NCI-H2196 treated with DMSO at 0.1 percent for 48 hours (cell line): ENCODE measurements around the gene CLDN9.

Experiments
- DNase-seq: peaks from one replicate; lab custom pipeline; 2025; ENCODE audit not compliant: unreplicated experiment; lab: John Stamatoyannopoulos, UW

CLDN9 gene, protein sequence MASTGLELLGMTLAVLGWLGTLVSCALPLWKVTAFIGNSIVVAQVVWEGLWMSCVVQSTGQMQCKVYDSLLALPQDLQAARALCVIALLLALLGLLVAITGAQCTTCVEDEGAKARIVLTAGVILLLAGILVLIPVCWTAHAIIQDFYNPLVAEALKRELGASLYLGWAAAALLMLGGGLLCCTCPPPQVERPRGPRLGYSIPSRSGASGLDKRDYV

DNA sequence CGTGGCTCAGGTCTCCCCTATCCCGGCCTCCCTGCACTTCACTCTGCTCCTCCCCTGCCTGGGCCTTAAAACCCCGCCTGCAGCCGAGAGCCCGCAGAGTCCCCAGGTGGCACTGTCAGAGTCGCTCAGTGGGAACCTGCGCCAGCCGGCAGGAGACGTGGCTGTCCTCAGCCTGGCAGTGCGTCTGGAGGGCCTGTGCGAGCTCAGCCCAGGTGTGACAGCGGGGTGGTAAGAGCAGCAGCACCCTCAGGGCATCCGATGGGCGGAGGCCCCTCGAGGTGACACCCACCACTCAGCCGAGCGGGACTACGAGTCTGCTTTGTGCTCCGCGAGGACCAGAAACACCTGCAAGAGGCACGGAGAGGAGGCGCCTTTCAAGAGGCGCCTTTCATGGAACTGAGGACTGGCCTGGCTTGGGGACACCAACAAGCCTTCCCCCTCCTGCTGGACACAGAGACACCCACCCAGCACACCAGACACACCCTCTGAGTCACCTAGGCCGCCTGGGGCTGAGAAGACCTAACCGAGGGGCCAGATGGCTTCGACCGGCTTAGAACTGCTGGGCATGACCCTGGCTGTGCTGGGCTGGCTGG, at the start of gene CLDN9:
TSS of gene CLDN9 (plus strand) at position 96 of the 593 bp plus-strand sequence. CDS start at position 536, 440 bp downstream.
- peak; percentile 20 for DNase-seq

DNA sequence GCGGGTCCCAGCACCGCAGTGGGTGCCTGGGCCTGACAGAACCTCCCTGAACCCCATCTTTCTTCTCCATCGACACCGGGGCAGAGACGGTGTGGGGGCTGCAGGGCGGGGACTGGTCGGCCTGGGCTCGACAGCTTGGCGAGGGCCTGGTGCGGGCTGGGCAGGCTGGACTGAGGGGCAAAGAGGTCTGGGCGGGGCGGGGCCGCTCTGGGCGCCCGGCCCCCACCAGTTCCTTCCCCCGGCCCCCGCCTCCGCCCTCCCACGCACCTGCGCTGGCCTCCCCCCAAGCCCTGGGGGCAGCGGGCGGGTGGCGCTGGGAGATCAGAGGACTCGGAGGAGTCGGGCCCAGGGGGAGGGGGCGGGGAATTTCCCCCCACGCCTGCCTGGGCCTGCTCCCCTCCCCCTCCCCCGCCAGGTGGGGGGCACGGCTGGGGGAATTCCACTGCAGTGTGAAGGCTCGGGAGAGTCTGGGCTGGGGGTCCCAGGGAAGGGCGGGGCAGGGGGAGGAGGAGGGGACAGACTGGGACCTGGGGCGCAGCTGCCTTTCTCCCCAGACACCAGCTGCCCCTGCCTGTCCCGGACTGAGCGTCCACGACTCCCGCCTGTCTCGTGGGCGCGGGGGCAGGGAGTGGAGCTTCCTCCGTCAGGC, 49.5 kb upstream of the CLDN9 start:
- no peak for DNase-seq

DNA sequence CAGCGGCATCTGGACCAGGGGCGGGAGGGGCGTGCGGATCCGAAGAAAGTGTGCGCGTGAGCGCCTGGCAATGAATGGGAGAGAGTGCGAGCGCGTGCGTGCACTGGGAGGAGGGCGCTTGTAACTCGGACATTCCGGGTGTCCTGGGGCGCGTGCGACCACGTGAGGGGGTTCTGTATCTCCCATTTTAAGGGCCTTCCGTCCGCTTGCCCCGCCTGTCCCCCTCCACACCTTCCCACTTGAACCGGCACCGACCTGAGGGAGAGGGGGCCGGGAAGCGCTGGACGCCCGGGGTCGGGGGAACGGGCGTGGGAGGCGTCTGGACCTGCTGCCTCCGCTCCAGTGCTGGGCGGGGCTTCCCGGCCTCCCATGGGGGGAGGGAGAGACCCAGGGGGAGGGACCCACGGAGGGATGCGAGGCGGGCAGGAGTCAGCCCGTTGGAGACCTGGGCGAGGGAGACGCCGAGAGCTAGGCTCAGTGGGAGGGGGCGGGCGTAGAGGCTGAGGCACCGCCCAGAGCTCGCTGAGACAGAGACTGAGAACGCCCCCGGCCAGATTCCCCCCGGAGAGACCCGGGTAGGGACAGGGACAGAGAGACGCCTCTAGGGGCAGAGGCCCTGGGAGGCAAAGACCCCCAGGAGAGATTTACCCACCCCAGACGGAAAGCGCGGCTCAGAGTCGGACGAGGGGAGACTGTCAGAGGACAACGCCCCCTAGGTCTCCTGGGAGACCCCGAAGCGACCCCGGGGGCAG, 48.8 kb upstream of the CLDN9 start, which contains the start of gene KREMEN2:
TSS of gene KREMEN2 (plus strand) at position 553 of the 752 bp plus-strand sequence. CDS start 246 bp downstream, outside the sequence.
- DNase-seq, result peak; percentile 69

DNA sequence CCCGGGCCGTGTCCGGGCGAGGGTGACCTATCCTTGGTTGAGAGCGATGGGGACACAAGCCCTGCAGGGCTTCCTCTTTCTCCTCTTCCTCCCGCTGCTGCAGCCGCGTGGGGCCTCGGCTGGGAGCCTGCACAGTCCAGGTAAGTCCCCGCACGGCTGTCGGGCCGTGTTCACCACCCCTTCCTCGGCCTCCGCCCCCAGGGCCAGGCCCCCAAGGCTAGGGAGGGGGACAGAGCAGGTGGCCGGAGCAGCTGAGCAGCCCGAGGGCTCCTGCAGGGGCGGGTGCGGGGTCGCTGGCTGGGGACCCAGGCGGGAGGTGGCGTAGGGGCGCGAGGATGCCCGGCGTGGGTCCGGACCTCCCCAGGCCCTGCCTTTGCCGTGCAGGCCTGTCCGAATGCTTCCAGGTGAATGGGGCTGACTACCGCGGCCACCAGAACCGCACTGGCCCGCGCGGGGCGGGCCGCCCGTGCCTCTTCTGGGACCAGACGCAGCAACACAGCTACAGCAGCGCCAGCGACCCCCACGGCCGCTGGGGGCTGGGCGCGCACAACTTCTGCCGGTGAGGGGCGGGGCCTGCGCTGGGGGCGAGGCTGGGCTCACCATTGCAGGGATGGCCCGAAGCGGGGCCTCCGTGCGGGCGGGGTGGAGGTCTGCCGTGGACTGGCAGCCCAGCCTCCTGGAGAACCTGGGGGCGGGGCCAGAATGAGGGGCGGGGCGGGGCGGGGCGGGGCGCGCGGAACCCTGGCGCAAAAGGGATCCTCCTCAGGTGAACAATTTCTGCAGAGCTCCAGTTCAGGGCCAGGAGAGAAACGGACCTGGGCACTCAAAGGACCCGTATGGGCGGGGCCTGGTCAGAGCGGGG, 48.0 kb upstream of the CLDN9 start:
- DNase-seq, result peak; percentile 57

DNA sequence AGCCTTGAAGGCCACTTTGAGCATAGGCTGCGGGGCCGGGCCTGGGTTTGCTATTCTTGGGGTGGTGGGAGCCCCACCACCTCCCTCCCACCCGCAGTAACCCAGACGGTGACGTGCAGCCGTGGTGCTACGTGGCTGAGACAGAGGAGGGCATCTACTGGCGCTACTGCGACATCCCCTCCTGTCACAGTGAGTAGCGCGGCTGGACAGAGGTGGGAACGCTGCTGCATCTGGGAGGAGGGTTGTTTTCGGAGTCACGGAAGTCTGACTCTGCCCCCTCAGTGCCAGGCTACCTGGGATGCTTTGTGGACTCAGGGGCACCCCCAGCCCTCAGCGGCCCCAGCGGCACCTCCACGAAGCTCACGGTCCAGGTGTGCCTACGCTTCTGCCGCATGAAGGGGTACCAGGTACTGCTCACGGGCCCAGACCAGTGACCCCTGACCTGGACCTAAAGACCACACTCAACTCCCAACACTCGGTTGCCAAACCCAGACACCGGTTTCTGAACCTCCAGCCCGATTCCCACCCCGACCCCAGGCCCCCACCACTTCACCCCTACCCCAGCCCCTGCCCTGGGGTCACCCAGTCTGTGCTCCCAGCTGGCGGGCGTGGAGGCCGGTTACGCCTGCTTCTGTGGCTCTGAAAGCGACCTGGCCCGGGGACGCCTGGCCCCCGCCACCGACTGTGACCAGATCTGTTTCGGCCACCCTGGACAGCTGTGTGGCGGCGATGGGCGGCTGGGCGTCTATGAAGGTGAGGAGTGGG, 46.5 kb upstream of the CLDN9 start:
- DNase-seq, result no peak

DNA sequence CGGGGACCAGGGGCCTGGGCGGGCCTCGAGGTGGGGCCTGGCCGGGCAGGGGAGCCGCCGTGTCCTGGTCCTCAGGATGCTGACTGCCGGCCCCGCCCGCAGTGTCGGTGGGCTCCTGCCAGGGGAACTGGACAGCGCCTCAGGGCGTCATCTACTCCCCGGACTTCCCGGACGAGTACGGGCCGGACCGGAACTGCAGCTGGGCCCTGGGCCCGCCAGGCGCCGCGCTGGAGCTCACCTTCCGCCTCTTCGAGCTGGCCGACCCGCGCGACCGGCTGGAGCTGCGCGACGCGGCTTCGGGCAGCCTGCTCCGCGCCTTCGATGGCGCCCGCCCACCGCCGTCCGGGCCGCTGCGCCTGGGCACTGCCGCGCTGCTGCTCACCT, 45.9 kb upstream of the CLDN9 start:
- DNase-seq, result no peak

DNA sequence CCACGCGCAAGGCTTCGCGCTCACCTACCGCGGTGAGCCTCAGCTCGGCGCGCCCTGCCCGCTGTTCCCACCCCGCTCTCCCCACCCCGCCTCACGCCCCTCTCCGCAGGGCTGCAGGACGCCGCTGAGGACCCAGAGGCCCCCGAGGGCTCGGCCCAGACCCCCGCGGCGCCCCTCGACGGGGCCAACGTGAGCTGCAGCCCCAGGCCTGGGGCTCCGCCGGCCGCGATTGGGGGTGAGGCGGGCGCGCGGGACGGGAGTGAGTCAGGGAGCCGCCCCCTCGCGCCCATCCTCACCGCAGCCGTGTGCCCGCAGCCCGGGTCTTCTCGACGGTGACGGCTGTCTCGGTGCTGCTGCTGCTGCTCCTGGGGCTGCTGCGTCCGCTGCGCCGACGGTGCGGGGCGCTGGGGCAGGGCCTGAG, 45.5 kb upstream of the CLDN9 start:
- DNase-seq, result no peak

DNA sequence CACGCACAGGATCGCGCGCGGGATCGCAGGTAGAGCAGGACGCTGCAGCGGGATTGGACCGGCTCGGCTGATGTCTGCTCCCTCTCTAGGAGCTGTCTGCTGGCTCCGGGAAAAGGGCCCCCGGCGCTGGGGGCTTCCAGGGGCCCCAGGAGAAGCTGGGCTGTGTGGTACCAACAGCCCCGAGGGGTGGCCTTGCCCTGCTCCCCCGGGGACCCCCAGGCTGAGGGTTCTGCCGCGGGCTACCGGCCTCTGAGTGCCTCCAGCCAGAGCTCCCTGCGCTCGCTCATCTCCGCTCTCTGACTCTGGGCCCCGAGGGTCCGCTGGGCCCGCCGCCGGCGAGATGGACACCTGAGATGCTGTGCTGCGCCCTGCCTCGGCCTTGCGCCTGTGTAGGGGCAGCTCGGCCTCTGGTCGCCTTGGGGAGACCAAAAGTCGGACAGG, 45.0 kb upstream of the CLDN9 start:
- DNase-seq, result no peak

DNA sequence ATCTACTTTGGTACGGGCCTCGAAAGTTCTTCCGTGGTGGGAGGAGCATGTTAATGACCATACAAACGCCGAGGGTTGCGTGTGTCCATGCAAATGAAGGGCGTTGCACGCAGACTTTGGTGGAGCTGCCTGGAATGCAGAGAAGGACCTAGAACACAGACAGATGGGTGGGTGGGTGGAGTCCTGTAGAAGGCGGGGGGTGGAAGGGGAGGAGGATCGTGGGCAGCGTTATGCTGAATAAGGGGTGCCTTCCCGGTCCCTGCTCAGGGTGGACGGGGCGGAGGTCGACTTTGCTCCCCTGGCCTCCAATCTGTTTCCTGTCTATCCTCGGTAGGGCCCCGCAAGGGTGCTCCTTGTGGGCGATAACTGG, 44.4 kb upstream of the CLDN9 start:
- peak; percentile 35 for DNase-seq

DNA sequence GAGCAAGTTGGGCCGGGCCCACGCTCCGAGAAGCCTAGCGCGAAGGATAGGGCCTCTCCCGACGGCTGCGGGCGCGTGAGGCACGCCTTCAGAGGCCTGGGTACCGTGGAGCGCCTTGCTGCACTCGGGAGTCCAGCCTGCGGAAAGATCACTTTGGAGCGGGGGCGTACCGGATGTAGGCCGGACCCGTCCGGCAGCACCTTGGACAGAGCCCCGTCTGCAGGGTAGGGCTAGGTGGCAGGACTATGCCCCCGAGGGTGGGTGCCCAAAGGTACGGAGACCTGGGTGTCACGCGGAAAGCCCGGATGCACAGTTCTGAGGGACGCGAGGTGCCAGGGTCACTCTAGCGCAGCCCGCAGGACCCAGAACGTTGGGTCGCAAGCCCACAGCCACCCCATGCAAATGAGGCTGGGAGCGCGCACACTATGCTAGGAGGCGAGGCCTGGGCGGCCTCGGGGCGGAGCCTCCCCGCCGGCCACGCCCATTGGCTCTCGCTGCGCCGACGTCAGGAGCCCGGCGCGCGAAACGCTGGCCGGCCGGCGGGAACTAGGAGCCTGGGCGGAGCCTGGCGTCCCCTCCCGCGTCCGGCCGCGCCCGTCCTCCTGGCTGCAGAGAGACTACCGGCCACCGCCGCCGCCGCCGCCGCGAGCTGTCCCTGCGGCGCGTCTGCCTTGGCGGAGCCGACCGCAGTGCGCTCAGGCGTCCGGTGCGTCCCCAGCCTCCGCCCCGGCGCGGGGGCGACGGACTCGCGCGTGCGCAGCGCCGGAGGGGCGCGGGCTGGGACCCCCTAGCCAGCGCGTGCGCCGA, 43.8 kb upstream of the CLDN9 start, which contains the start of gene PAQR4:
TSS of gene PAQR4 (plus strand) at position 611 of the 807 bp plus-strand sequence. CDS start 327 bp downstream, outside the sequence.
- peak; percentile 80 for DNase-seq

DNA sequence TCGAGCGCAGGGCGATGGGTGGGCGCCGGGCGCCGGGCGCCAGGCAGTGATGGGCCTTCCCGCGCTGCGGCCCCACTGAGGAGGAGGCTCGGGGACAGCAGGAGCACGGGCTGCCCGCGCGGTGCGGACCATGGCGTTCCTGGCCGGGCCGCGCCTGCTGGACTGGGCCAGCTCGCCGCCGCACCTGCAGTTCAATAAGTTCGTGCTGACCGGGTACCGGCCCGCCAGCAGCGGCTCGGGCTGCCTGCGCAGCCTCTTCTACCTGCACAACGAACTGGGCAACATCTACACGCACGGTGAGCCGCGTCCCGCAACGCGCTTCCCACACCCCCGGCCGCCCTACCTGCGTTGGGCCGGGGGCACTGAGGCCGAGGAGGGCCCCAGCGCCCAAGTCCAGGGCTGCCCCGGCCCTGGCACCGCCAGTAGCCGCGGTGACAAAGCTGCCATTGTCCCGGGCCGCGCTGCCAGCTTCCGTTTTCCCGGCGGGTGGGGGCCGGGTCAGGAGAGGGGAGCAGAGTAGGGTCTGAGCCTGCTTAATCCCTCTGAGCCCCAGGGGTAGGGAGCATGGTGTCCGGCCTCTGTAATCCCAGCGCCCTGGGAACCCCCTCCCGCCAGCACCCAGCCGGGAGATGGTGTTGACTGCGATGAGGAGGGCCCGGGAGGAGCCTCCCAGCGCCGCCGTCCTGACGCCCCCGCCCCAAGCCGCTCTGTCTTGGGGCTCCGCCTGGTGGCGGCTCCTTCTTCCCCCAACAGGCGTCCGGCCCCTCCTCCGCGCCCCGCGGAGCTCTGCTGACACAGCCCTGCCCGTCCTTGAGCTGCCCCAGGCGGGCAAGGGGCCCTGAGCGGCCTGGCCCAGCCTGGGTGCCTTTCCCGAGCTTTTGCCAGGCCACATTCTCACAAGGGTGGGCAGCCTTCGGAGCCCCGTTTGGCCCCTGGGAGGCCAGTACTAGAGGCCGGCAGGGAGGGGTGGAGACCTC, 42.9 kb upstream of the CLDN9 start:
- DNase-seq, result peak; percentile 26

DNA sequence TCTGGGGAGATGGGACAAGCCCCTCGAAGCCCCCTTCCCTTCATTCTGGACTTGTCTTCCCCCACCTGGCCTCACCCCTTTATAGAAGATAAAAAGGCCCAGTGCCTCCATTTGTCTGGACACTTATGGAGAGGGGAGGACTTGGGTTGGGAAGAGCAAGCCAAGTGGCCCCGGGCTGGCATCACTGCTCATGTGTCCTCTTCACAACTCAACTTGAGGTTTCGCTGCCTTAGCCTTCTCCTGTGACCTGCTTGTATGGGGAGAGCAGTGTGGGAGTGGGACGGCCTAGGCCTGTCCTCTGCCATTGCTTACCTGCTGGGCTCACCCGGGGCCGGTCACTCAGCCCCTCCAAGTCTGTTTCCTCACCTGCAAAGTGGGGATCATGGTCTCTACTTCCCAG, 42.2 kb upstream of the CLDN9 start:
- no peak for DNase-seq

DNA sequence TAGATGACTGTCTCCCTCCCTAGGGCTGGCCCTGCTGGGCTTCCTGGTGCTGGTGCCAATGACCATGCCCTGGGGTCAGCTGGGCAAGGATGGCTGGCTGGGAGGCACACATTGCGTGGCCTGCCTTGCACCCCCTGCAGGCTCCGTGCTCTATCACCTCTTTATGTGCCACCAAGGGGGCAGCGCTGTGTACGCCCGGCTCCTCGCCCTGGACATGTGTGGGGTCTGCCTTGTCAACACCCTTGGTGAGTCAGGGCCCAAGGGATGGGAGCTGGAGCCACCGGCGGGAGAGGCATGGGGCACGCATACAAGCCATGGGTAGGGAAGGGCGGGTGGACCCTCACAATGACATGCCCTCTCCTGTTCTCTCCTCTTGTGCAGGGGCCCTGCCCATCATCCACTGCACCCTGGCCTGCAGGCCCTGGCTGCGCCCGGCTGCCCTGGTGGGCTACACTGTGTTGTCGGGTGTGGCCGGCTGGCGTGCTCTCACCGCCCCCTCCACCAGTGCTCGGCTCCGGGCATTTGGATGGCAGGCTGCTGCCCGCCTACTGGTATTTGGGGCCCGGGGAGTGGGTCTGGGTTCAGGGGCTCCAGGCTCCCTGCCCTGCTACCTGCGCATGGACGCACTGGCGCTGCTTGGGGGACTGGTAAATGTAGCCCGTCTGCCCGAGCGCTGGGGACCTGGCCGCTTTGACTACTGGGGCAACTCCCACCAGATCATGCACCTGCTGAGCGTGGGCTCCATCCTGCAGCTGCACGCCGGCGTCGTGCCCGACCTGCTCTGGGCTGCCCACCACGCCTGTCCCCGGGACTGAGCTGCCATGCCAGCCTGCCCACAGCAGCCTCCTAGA, 41.4 kb upstream of the CLDN9 start:
- no peak for DNase-seq

DNA sequence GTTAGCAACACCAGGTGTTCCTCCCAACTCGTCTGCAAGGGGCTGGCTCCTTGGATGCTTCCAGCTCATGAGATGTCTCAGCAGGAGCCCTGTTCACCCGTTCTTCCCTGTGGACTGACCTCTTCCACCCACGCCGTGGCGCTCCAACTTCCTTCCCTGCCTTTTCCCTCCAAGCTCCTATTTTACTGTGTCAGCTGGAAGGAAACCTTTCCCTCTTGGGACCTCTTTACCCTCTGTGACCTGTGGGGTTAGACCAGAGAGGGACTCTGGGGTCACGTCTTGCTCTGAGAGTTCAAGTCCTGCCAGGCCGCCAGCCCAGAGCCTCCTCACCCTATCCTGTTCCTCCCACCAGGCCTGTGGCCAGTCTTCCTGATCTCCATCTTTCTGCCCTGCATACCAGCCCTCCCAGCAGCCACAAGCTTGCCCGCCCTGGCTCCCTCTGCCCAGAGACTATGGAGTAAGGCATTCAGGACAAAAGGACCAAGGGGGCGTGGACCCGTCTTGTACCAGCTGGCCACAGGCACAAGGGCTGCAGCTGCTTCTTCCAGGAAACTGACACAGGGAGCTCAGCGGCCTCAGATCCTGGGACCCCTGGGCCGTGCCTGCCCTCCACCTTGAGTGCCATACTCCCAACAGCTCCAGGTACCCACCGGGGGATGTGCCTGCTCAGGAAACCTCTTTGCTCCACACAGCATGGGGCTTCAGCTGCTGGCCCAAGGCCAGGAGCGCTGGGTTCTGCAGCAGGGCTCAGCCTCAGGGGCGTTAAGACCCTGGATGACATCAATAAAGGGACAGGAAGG, 40.5 kb upstream of the CLDN9 start:
- DNase-seq, result no peak

DNA sequence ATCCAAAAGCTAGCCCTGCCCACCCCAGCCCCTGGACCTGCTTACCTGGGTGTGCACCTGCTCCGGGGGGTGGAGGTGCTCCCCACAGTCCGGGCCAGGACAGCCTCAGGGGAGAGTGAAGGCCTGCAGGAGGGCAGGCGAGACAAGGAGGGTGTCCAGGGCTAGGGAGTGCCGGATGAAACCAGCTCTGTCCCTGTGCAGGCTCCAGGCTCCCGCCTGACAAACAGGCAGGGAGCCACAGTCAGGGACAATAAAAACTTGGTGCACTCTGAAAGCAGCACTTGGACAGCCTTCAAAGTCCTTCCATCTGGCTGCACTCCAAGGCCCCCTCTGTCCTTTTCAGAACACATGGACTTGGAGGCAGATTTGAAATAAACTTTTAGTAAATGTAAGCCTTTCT, 39.6 kb upstream of the CLDN9 start:
- no peak for DNase-seq
